Ectodermal cell (in vitro differentiated cells): ENCODE results near the gene LRP1B.

Experiments
- H3K27ac ChIP-seq: 2 replicates; pipeline ENCODE4 v1.7.0; 2013; ENCODE audit warnings: mild to moderate bottlenecking, low read depth, low read length; ENCODE audit not compliant: insufficient read depth, poor library complexity, severe bottlenecking
- H3K27me3 ChIP-seq: 2 replicates; pipeline ENCODE4 v1.7.0; 2013; ENCODE audit warnings: mild to moderate bottlenecking, low read length; ENCODE audit not compliant: insufficient read depth, control insufficient read depth, poor library complexity, severe bottlenecking
- H3K36me3 ChIP-seq: one replicate; pipeline ENCODE4 v1.7.0; 2013; ENCODE audit warnings: low read length; ENCODE audit not compliant: control insufficient read depth, insufficient read depth
- H3K4me1 ChIP-seq: one replicate; pipeline ENCODE4 v1.7.0; 2013; ENCODE audit warnings: low read length; ENCODE audit not compliant: control insufficient read depth, insufficient read depth
- H3K4me3 ChIP-seq: 2 replicates; pipeline ENCODE4 v1.7.0; 2013; ENCODE audit warnings: low read depth, low read length, control low read depth; ENCODE audit not compliant: insufficient read depth
- H3K9me3 ChIP-seq: 2 replicates; pipeline ENCODE4 v1.7.0; 2013; ENCODE audit warnings: mild to moderate bottlenecking, low read length, moderate library complexity; ENCODE audit not compliant: control insufficient read depth
- WGBS, 2 experiments: methylation state at CpG; one replicate each; pipeline ENCODE4 v1.1.7; 2013; ENCODE audit warnings: missing lambda C conversion rate in 2 of 2; 5-methylcytosine and 5-hydroxymethylcytosine counted together

The LRP1B gene

DNA sequence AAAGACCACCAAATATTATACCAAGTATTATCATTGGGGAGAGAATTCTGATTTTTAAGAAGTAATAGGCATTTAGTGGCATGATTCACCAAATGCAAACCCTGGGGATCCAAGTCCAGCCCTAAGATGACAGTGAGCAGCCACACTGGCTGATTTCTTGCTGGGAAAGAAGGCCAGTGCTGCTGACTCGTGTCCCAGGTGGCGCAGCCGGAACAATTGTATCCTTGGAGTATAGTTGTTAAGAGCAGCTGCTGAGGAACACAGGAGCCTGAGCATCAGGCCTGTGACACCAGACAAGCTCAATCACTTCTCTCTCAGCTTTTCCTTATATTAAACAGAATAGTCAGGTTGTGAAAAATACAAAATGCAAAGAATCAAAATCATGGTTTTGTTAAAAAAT lies 48.4 kb downstream of the LRP1B start:
- H3K27ac ChIP-seq = no peak overlapping the region
- H3K36me3 ChIP-seq = no peaks in the 10 kb centered on the region
- H3K4me3 ChIP-seq = no peak overlapping the region
- H3K9me3 ChIP-seq = no peaks in the 10 kb centered on the region
- no peaks in the 10 kb centered on the region for H3K4me1 ChIP-seq
- no peaks in the 10 kb centered on the region for H3K27me3 ChIP-seq
- WGBS, 2 experiments = 77 to 78% methylated on average over 3 of the region's 3 CpGs

DNA sequence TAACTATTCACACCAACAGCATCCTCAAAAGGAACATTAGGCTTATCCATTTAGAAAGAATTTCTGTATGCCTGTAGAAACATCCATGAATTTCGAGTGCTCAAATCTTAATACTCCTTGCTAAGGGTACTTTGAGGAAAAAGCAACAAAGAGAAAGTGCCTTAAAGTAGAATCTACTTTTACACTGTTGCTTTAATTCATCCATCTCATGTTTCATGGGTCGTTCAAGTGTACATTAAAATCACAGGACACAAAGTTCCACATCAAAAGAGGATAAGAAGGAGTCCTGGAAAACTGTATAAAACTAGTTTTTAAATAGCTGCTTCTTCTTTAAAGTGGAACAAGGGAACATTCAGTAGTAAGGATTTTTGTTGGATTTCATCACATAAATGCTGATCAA lies 54.5 kb downstream of the LRP1B start:
- Histone ChIP-seq H3K36me3 (no peaks in the 10 kb centered on the region), H3K4me3 (no peak overlapping the region), H3K27me3 (no peaks in the 10 kb centered on the region), H3K4me1 (no peaks in the 10 kb centered on the region), H3K27ac (no peak overlapping the region), H3K9me3 (no peaks in the 10 kb centered on the region)
- 78 to 89% methylated on average over 1 to 2 of the region's 2 CpGs for WGBS, 2 experiments

DNA sequence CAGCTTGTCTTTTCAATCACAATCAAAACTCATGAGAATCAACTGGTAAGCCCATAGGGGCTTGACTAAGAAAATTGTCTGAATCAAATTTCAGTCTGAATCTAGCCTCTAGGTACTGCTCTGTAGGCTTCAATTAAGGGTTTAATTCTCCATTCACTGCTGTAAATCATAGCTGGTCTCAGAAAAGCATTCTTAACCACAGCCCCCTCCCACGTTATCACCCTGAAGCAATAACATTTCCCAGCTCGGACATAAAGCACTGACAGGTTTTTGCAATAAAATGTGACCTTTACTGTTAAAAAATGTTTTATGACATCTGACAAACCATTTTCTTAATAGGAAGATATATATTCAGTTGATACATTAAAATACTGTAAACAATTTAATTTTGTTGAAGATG lies 55.0 kb downstream of the LRP1B start:
- no peaks in the 10 kb centered on the region for H3K36me3 ChIP-seq
- no peaks in the 10 kb centered on the region for H3K27me3 ChIP-seq
- H3K4me1 ChIP-seq = no peaks in the 10 kb centered on the region
- H3K9me3 ChIP-seq = no peaks in the 10 kb centered on the region
- WGBS, 2 experiments = 83 to 91% methylated on average over 1 of the region's 2 CpGs
- no peak overlapping the region for H3K4me3 ChIP-seq
- no peak overlapping the region for H3K27ac ChIP-seq

DNA sequence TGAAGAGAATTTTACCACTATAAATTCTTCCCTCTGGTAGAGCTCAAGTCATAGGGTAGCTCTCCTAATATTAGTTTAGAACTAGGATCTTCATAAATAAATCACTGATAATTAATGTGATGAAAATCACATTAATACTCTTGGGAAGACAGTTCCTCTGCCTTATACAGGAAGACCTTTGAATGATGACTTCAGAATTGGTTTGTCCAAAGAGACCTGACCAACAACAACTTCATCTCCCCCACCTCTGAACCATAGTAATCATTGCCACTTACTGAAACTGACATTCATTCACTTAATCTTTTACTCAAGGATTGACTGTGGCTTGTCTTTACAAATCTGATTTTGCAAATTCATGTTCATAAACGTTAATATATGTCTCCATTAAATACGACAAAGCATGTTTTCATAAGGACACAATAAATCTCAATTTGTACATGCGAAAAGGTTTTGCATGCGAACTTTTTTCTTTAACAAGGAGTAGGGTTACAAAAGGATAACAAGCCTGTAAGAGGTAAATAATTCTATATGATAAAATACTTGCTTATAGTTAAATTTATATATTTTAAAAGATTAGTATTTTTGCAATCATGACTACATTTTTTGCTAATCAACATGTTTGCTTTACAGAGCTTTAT lies 61.4 kb downstream of the LRP1B start:
- no peaks in the 10 kb centered on the region for H3K36me3 ChIP-seq
- H3K4me1 ChIP-seq = no peaks in the 10 kb centered on the region
- no peaks in the 10 kb centered on the region for H3K27me3 ChIP-seq
- 84 to 88% methylated on average over 2 to 3 of the region's 4 CpGs for WGBS, 2 experiments
- H3K27ac ChIP-seq = no peak overlapping the region
- no peaks in the 10 kb centered on the region for H3K9me3 ChIP-seq
- no peak overlapping the region for H3K4me3 ChIP-seq

DNA sequence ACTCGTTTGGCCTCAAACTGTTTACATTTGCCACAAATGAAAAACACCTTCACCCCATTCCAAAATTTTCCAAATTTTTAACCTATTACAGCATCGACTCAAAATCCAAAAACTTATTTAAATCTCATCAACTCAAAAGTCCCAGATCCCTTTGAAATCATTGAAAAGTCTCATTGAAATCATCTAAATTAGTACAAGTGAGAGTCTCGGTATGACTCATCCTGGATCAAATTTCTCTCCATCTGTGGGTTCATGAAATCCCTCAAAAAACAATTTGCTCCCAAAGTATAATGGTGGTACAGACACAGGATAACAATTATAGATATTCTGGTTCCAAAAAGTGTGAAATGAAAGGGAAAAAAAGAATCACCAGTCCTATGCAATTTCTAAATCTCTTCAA lies 65.1 kb downstream of the LRP1B start:
- H3K27ac ChIP-seq = no peak overlapping the region
- no peak overlapping the region for H3K4me3 ChIP-seq
- no peaks in the 10 kb centered on the region for H3K27me3 ChIP-seq
- H3K4me1 ChIP-seq = no peaks in the 10 kb centered on the region
- 90 to 91% methylated on average over 3 of the region's 3 CpGs for WGBS, 2 experiments
- no peaks in the 10 kb centered on the region for H3K9me3 ChIP-seq
- H3K36me3 ChIP-seq = no peaks in the 10 kb centered on the region

DNA sequence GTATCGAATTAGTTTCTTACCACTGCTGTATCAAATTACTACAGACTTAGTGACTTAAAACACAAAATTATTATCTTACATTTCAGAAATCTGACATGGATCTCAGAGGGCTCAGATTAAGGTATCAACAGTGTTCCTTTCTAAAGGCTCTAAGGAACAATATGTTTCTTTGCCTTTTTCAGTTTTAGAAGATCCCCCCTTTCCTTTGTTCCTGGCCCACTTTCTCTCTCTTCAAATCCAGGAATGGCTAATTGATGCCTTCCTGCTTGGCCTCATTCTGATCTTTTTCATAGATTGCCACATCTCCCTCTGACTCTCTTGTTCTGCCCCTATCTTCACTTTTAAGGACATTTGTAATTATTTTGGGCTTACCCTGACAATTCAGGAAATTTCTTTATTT lies 65.7 kb downstream of the LRP1B start:
- WGBS, 2 experiments = 94 to 95% methylated on average over 1 of the region's 1 CpG
- Histone ChIP-seq H3K4me3 (no peak overlapping the region), H3K27me3 (no peaks in the 10 kb centered on the region), H3K9me3 (no peaks in the 10 kb centered on the region), H3K27ac (no peak overlapping the region), H3K36me3 (no peaks in the 10 kb centered on the region), H3K4me1 (no peaks in the 10 kb centered on the region)

DNA sequence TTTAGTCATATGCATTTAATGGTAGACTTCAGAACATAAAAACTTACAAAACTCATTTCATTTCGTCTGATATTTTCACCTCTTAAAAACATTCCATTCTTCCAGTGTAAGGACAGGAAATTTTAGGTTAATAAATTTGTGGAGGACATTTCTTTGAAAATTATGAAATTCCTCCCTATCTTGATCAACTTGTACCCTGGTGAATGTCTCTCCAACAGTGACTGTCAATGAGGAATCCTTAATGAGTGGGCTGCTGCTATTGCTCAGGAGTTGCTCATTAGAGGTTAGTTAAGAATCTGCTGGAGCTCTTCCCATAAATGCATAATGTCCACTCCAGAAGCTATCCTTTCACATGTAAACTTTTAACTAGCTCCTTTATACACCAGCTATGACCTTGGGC lies 69.1 kb downstream of the LRP1B start:
- no CpG with 5 or more reads among the region's 1 CpG for WGBS, 2 experiments
- Histone ChIP-seq H3K4me3 (no peak overlapping the region), H3K27me3 (no peaks in the 10 kb centered on the region), H3K9me3 (no peaks in the 10 kb centered on the region), H3K36me3 (no peaks in the 10 kb centered on the region), H3K4me1 (no peaks in the 10 kb centered on the region), H3K27ac (no peak overlapping the region)

DNA sequence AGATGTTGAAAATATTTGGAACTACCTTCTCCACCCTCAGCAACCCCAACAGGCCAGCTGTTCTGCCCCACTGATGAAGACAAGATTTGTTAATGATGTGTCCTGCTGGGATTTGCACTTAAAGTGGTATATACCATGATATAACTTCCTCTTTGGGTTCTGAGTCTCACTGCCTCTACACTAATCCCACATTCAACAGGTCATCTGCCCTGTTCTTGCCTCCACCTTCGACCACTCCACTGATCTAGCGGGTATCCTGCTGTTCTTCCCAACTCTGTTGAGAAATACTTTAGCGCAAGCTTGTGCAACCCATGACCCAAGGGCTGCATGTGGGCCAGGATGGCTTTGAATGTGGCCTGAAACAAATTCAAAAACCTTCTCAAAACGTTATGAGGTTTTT lies 72.7 kb downstream of the LRP1B start:
- no peaks in the 10 kb centered on the region for H3K9me3 ChIP-seq
- no peaks in the 10 kb centered on the region for H3K27me3 ChIP-seq
- H3K36me3 ChIP-seq = no peaks in the 10 kb centered on the region
- no peak overlapping the region for H3K4me3 ChIP-seq
- H3K4me1 ChIP-seq = no peaks in the 10 kb centered on the region
- 85 to 86% methylated on average over 4 of the region's 4 CpGs for WGBS, 2 experiments
- H3K27ac ChIP-seq = no peak overlapping the region

DNA sequence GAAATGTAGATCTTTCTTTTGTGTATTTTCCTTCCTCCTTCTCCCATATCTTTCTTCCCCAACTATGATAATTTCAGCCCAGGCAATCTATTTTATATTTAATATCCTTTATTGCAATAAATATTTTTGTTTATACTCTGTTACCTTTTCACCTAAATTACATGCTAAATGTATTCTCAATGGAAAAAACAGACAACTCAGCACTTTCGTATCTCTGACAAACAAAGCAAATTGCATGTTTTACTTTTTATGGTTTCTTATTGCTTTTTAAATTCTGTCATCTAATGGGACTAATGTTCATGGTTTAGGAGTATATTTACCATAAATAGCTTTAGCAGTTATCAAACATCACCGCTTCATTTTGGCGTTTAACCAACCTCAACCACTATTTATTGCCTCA lies 74.0 kb downstream of the LRP1B start:
- H3K36me3 ChIP-seq = no peaks in the 10 kb centered on the region
- no peaks in the 10 kb centered on the region for H3K4me1 ChIP-seq
- no peak overlapping the region for H3K4me3 ChIP-seq
- H3K27ac ChIP-seq = no peak overlapping the region
- WGBS, 2 experiments = 94 to 100% methylated on average over 2 to 3 of the region's 3 CpGs
- H3K9me3 ChIP-seq = no peaks in the 10 kb centered on the region
- no peaks in the 10 kb centered on the region for H3K27me3 ChIP-seq

DNA sequence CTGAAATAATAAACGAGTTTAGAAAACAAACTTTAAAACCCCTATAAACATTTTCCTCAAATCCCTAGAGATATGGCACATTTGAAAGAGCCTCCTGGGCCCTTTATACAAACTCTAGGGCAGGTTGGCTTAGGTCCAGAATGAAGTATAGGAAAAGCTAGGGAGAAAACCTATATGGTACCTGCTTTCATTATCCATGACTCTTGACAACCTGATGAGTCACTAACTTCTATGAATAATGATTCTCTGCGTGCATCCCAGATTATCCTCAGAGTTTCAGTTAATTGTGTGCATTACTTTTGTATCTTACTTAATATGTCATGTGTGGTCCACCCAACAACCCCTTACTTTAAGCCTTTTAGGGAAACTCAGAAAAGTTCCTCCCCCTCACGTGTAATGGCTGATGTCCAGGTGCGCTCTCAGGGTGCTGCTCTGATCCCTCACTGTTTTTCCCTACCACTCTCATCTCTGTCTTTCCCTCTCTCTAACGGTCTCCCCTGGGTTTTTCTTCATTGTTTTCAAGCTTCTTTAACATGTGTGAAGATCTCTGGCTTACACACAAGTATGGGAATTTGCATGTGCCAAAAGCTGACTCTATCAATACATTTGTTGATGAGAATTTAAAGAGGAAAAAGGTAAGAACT lies 78.5 kb downstream of the LRP1B start:
- WGBS, 2 experiments = 66 to 71% methylated on average over 5 of the region's 5 CpGs
- Histone ChIP-seq H3K9me3 (no peaks in the 10 kb centered on the region), H3K27me3 (no peaks in the 10 kb centered on the region), H3K4me3 (no peak overlapping the region), H3K36me3 (no peaks in the 10 kb centered on the region), H3K4me1 (no peaks in the 10 kb centered on the region), H3K27ac (no peak overlapping the region)
